Measurements from ENCODE around the gene STAT1.
A peak's percentile ranks its signal among the peaks of the same experiment; 100 is the strongest.

Gene STAT1

GRCh38 chr2:190948671-190949070, 65.3 kb downstream of the STAT1 start:
- DNase-seq, result no peak

DNA sequence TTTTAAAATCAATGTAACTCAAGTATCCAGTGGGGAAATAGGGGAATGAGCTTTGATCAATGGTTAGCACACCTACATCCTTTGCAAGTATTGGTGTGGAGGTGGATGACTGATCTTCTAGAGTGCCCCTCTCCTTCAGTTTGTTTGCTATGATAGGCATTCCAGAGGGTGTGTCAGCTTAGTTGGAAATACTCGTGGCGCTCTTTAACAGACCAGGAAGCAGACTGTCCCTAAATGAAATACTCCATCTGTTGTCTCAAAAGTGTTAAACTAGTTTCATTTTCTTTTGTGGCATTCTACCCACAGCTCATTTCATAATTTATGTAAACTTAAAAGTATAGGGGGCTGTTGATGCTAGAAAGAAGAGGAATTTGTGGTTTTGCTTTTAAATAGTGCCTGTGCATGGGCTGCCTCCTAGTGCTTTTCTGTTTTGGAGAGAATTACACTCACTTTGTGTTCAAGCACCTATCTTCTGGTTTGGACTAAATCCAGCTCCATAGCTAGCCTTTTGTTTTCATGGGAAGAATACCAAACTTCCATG, 66.2 kb downstream of the STAT1 start:
- DNase-seq, result peak; percentile 34

GRCh38 chr2:190947141-190947540, 66.8 kb downstream of the STAT1 start:
- DNase-seq, result no peak

DNA sequence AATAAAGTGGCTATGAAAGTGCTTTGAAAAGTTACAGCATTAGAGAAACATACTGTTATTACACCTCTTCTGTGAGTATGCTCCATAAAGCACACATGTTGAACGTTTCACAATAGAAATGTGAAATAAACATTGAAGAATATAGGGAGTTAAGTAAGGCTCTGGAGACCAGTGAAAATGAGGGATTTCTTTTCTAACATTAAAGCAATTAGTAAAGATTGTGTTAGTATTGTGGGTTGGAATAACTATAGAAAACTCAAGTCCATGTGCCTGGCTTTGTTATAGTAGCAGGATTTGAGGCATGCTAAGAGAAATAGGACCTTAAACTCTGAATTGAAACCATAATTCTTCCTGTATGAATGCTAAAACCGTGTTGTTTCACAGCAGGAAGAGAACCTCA, 70.3 kb downstream of the STAT1 start:
- no peak for DNase-seq

- no peak for DNase-seq
Observed at GRCh38 chr2:190942697-190943096, 71.3 kb downstream of the STAT1 start.

DNA sequence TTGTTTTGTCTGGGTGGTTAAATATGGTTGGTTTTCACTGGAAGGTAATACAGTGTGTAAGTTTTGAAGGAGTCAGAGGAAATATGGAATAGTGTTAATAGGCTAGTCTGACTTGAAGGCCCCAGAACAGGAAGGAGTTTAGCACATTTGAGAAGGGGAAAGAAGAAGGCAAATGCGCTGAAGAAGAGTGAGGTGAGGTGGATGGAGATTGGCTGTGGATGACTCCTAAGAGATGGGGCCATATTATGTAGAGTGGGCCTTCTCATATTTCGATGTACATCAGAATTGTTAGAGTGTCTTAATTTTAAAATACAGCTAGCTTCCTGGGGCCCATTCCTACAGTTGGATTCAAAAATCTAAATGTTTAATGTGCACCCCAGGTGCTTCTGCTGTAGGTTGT, 72.4 kb downstream of the STAT1 start:
- DNase-seq, result no peak

- DNase-seq, result no peak
Observed at GRCh38 chr2:190940454-190940853, 73.5 kb downstream of the STAT1 start.

- DNase-seq, result no peak
Observed at GRCh38 chr2:190938771-190939335, 75.1 kb downstream of the STAT1 start.

DNA sequence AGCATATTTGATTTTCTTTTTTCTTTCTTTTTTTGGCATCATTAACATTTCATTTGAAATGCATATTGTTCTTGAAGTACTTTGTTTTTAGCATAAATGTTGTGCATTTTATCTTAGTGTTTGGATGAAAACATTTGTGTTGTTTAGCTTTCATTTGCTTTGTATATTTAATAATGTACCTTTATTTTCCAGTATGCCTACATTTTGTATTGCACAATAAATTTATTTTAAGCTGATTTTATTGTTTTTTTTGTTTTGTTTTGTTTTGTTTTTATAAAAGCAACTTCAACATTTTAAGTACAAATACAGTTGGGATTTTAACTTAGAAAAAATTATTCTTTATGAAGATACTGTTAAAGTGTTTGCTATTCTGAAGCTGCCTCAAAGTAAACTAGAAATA, 78.9 kb downstream of the STAT1 start:
- DNase-seq, result no peak

GRCh38 chr2:190933361-190933760, 80.6 kb downstream of the STAT1 start:
- DNase-seq, result no peak

- no peak for DNase-seq
Observed at GRCh38 chr2:190932514-190932913, 81.5 kb downstream of the STAT1 start.

DNA sequence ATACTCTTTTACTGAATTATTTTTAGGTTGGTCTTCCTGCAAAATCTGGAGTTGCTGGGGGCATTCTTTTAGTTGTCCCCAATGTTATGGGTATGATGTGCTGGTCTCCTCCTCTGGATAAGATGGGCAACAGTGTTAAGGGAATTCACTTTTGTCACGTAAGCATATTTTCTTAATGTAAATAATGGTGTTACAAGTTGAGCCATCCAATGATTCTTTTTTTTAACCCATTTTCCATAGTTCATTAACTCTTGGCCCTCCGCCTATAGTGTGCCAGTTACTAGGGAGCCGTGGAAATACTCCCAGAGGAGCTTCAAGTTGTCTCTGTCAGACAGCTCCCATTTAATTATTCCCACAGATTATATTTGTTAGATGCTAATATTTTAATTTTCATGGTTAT, 83.6 kb downstream of the STAT1 start:
- no peak for DNase-seq

- no peak for DNase-seq
Observed at GRCh38 chr2:190929919-190930318, 84.1 kb downstream of the STAT1 start.

DNA sequence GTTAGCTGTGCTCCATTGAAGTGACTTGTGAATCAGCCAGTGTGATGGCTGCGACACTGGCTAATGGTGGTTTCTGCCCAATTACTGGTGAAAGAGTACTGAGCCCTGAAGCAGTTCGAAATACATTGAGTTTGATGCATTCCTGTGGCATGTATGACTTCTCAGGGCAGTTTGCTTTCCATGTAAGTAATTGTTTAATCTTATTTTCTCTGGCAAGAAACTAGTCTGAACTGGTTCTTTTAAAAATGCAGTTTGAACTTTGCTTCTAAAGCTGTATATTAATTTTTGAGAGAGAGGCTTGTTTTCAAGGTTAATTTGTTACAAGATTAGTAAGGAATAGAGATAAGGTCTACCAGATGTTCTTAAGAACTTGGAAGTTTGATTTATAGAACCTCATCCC, 86.7 kb downstream of the STAT1 start:
- DNase-seq, result no peak

GRCh38 chr2:190922376-190922775, 91.6 kb downstream of the STAT1 start:
- DNase-seq, result no peak

GRCh38 chr2:190920085-190920484, 93.9 kb downstream of the STAT1 start:
- DNase-seq, result no peak
